ENCODE data around the gene TMEM60.
"Not testable (repeated sequence)": the region's sequence is repeated elsewhere in the genome, so short reads cannot be mapped to it uniquely, and the experiment has no call there.

Gene TMEM60

GRCh38 chr7:77837275-77837674, 39.0 kb upstream of the TMEM60 start:
- peak; percentile 58 for DNase-seq (ENCODE audit: low read depth)
- H3K4me3 ChIP-seq (ENCODE audit: low read length), result no peak overlapping the region
- TF ChIP-seq CTCF (IDR thresholded peaks at IDR 0.05; ENCODE audit: insufficient read depth, low read depth, low read length, missing control alignments), result no peak

GRCh38 chr7:77836425-77836824, 38.2 kb upstream of the TMEM60 start:
- H3K4me3 ChIP-seq (ENCODE audit: low read length); DNase-seq (ENCODE audit: low read depth): not testable (repeated sequence)

- DNase-seq (ENCODE audit: low read depth), result no peak
- no peak overlapping the region for H3K4me3 ChIP-seq (ENCODE audit: low read length)
- TF ChIP-seq CTCF (IDR thresholded peaks at IDR 0.05; ENCODE audit: insufficient read depth, low read depth, low read length, missing control alignments), result no peak
Observed at GRCh38 chr7:77833136-77833535, 34.9 kb upstream of the TMEM60 start.

GRCh38 chr7:77831953-77832352, 33.7 kb upstream of the TMEM60 start:
- DNase-seq (ENCODE audit: low read depth), result no peak
- no peak overlapping the region for H3K4me3 ChIP-seq (ENCODE audit: low read length)

GRCh38 chr7:77831481-77831880, 33.2 kb upstream of the TMEM60 start:
- DNase-seq (ENCODE audit: low read depth), result peak; percentile 50
- no peak for TF ChIP-seq CTCF (IDR thresholded peaks at IDR 0.05; ENCODE audit: insufficient read depth, low read depth, low read length, missing control alignments)
- no peak overlapping the region for H3K4me3 ChIP-seq (ENCODE audit: low read length)

More at GRCh38 chr7:77831953-77832352, 33.7 kb upstream of the TMEM60 start:
- no peak for TF ChIP-seq CTCF (IDR thresholded peaks at IDR 0.05; ENCODE audit: insufficient read depth, low read depth, low read length, missing control alignments)

- TF ChIP-seq CTCF (IDR thresholded peaks at IDR 0.05; ENCODE audit: insufficient read depth, low read depth, low read length, missing control alignments), result no peak
- no peak overlapping the region for H3K4me3 ChIP-seq (ENCODE audit: low read length)
- no peak for DNase-seq (ENCODE audit: low read depth)
Observed at GRCh38 chr7:77830649-77831355, 32.6 kb upstream of the TMEM60 start.

- DNase-seq (ENCODE audit: low read depth), result peak; percentile 48
- no peak for TF ChIP-seq CTCF (IDR thresholded peaks at IDR 0.05; ENCODE audit: insufficient read depth, low read depth, low read length, missing control alignments)
- no peak overlapping the region for H3K4me3 ChIP-seq (ENCODE audit: low read length)
Observed at GRCh38 chr7:77827999-77828398, 29.8 kb upstream of the TMEM60 start.

Measured in epithelial cell of esophagus (primary cell).